SK-N-SH (cell line): ENCODE results near the gene ELF4. TPM values are rescaled to one million over a fixed set of nuclear protein-coding genes. Genes with fewer than 3 reads are reported as not detected.

Experiments
- CTCF ChIA-PET: fragments of 300-600, 350-600 bp; formaldehyde crosslinking; extraction: SDS; loops from one replicate; lab custom pipeline; 2021; lab: Yijun Ruan, JAX
- POLR2A ChIA-PET: fragments of 350-600 bp; sonication (Branson Sonifier 250); formaldehyde crosslinking; extraction: SDS; loops from one replicate; lab custom pipeline; 2020; ENCODE audit warnings: antibody characterized with exemption, inconsistent platforms; lab: Yijun Ruan, JAX
- DNase-seq: peaks from one replicate; pipeline ENCODE4 v3.0.0; 2012
- H2AFZ ChIP-seq: fragments of 200-600 bp; sonication (generic); 2 replicates; pipeline ENCODE4 v1.8.1; 2016; ENCODE audit warnings: antibody characterized with exemption, mild to moderate bottlenecking, low read depth
- H3F3A ChIP-seq: fragments of 200-600 bp; sonication (generic); replicated peaks from 2 replicates; pipeline ENCODE3; 2016; ENCODE audit warnings: antibody characterized with exemption, mild to moderate bottlenecking; ENCODE audit not compliant: insufficient read depth
- H3K27ac ChIP-seq, 2 experiments: fragments of 200-500 bp in 1 of 2; fragments of 200-600 bp in 1 of 2; sonication (Bioruptor generic) in 1 of 2; sonication (generic), shearing (Covaris generic) in 1 of 2; 2 replicates each; pipeline versions ENCODE4 v1.5.1 to v1.6.1; 2014 to 2016; ENCODE audit warnings: low read depth in 2 of 2, inconsistent platforms in 1 of 2, low read length in 1 of 2, mild to moderate bottlenecking in 1 of 2, mixed read lengths in 1 of 2
- H3K27me3 ChIP-seq: fragments of 200-600 bp; sonication (generic), shearing (Covaris generic); 2 replicates; pipeline ENCODE4 v1.6.1; 2016; ENCODE audit warnings: mixed run types; ENCODE audit not compliant: insufficient read depth
- H3K36me3 ChIP-seq, 2 experiments: fragments of 200-500 bp in 1 of 2; fragments of 200-600 bp in 1 of 2; sonication (Bioruptor generic) in 1 of 2; sonication (generic) in 1 of 2; replicated peaks in 1 of 2; 2 replicates each; pipeline versions ENCODE3 to v1.5.1; 2014 to 2016; ENCODE audit warnings: low read length in 1 of 2, mild to moderate bottlenecking in 1 of 2; ENCODE audit not compliant: insufficient read depth in 2 of 2, control insufficient read depth in 1 of 2
- H3K4me1 ChIP-seq, 2 experiments: fragments of 200-500 bp in 1 of 2; fragments of 200-600 bp in 1 of 2; sonication (Bioruptor generic) in 1 of 2; sonication (generic), shearing (Covaris generic) in 1 of 2; 2 replicates each; pipeline versions ENCODE4 v1.5.1 to v1.6.1; 2014 to 2016; ENCODE audit warnings: low read depth in 1 of 2, low read length in 1 of 2, mixed run types in 1 of 2; ENCODE audit not compliant: insufficient read depth in 2 of 2, control insufficient read depth in 1 of 2
- H3K4me2 ChIP-seq: fragments of 200-600 bp; sonication (generic), shearing (Covaris generic); 2 replicates; pipeline ENCODE4 v1.6.1; 2017; ENCODE audit warnings: mixed run types
- H3K4me3 ChIP-seq, 2 experiments: fragments of 200-500 bp in 1 of 2; fragments of 200-600 bp in 1 of 2; sonication (Bioruptor generic) in 1 of 2; sonication (generic), shearing (Covaris generic) in 1 of 2; 2 replicates each; pipeline versions ENCODE4 v1.5.1 to v1.8.1; 2014 to 2016; ENCODE audit warnings: low read depth in 2 of 2, inconsistent platforms in 1 of 2, low read length in 1 of 2, mild to moderate bottlenecking in 1 of 2, mixed read lengths in 1 of 2, moderate library complexity in 1 of 2
- H3K79me2 ChIP-seq: fragments of 200-600 bp; sonication (generic); 2 replicates; pipeline ENCODE4 v1.8.1; 2017; ENCODE audit warnings: mild to moderate bottlenecking; ENCODE audit not compliant: insufficient read depth
- H3K9ac ChIP-seq: fragments of 200-600 bp; sonication (generic); 2 replicates; pipeline ENCODE4 v1.6.1; 2017; ENCODE audit warnings: mixed run types
- H3K9me2 ChIP-seq: fragments of 200-600 bp; sonication (generic); 2 replicates; pipeline ENCODE4 v1.6.1; 2017; ENCODE audit warnings: mixed run types
- H3K9me3 ChIP-seq: fragments of 200-600 bp; sonication (generic); 2 replicates; pipeline ENCODE4 v1.6.1; 2017; ENCODE audit warnings: mixed run types, mild to moderate bottlenecking, moderate library complexity
- H4K20me1 ChIP-seq: fragments of 200-600 bp; sonication (generic); 2 replicates; pipeline ENCODE4 v1.6.1; 2017; ENCODE audit warnings: mild to moderate bottlenecking, mixed run types; ENCODE audit not compliant: insufficient read depth
- EP300 ChIP-seq, 2 experiments: IDR thresholded peaks; 2 replicates each; pipeline versions ENCODE4 v1.4.0 to v1.6.1; 2012; ENCODE audit warnings: borderline replicate concordance in 1 of 2, low read depth in 1 of 2, low read length in 1 of 2
- FOXJ3 ChIP-seq: sonication (generic); formaldehyde crosslinking; IDR thresholded peaks from 2 replicates; pipeline ENCODE4 v1.5.1; 2020; ENCODE audit warnings: mild to moderate bottlenecking, missing genetic modification reagents
- FOXM1 ChIP-seq: IDR thresholded peaks from 2 replicates; pipeline ENCODE4 v1.4.0; 2012; ENCODE audit warnings: low read depth, mild to moderate bottlenecking
- GABPA ChIP-seq: IDR thresholded peaks from 2 replicates; pipeline ENCODE4 v1.4.0; 2012; ENCODE audit warnings: low read depth, mild to moderate bottlenecking
- JUND ChIP-seq: IDR thresholded peaks from 2 replicates; pipeline ENCODE4 v1.4.0; 2012
- MXI1 ChIP-seq: IDR thresholded peaks from 2 replicates; pipeline ENCODE4 v1.6.1; 2012; ENCODE audit warnings: mild to moderate bottlenecking, low read depth, low read length, improper control_type of control experiment
- NRF1 ChIP-seq: IDR thresholded peaks from 2 replicates; pipeline ENCODE4 v1.6.1; 2012; ENCODE audit warnings: low read depth, mild to moderate bottlenecking, low read length
- RCOR1 ChIP-seq: fragments of 150-350 bp; IDR thresholded peaks from 2 replicates; pipeline ENCODE4 v1.6.1; 2017; ENCODE audit warnings: antibody characterized with exemption, low read length
- SMC3 ChIP-seq: IDR thresholded peaks from 2 replicates; pipeline ENCODE4 v1.6.1; 2012; ENCODE audit warnings: low read depth, low read length, improper control_type of control experiment
- TAF1 ChIP-seq: IDR thresholded peaks from 2 replicates; pipeline ENCODE4 v1.6.1; 2012; ENCODE audit warnings: low read depth, mild to moderate bottlenecking, low read length, moderate library complexity, borderline replicate concordance
- TCF12 ChIP-seq: IDR thresholded peaks from 2 replicates; pipeline ENCODE4 v1.4.0; 2012
- WGBS: methylation state at CpG from one replicate; pipeline ENCODE4 v1.1.6; 2017; ENCODE audit warnings: low lambda C conversion rate; 5-methylcytosine and 5-hydroxymethylcytosine counted together
- polyA plus RNA-seq, 3 experiments: library from polyadenylated mRNA; depleted of rRNA; stranded (reverse); fragments of >200 nt; gene quantifications; 2 replicates each; pipeline ENCODE4 v1.2.3, GENCODE V29; 2012
- TF ChIP-seq, protein P1 (sequence below): IDR thresholded peaks from 2 replicates; pipeline ENCODE4 v1.4.0; 2012; ENCODE audit warnings: low read depth, borderline replicate concordance
- TF ChIP-seq, protein P2 (sequence below): fragments of 150-350 bp; IDR thresholded peaks from 2 replicates; pipeline ENCODE4 v1.6.1; 2017; ENCODE audit warnings: antibody characterized with exemption, low read length, low read depth, borderline replicate concordance
- TF ChIP-seq, protein P3 (sequence below): fragments of 200-600 bp; sonication (generic); IDR thresholded peaks from 2 replicates; pipeline ENCODE4 v1.6.1; 2017; ENCODE audit warnings: antibody characterized with exemption, mild to moderate bottlenecking, moderate library complexity
- TF ChIP-seq, protein P4 (sequence below): IDR thresholded peaks from 2 replicates; pipeline ENCODE4; 2012
- TF ChIP-seq, protein P5 (sequence below): fragments of 150-350 bp; IDR thresholded peaks from 2 replicates; pipeline ENCODE4 v1.6.1; 2016; ENCODE audit warnings: mild to moderate bottlenecking, low read depth, low read length
- TF ChIP-seq, protein P6 (sequence below): IDR thresholded peaks from 2 replicates; pipeline ENCODE4 v1.4.0; 2012; ENCODE audit warnings: low read depth

Gene ELF4
- polyA plus RNA-seq, 1 of the 3 experiments (the other 2 are of a cell fraction): 9.6 TPM

DNA sequence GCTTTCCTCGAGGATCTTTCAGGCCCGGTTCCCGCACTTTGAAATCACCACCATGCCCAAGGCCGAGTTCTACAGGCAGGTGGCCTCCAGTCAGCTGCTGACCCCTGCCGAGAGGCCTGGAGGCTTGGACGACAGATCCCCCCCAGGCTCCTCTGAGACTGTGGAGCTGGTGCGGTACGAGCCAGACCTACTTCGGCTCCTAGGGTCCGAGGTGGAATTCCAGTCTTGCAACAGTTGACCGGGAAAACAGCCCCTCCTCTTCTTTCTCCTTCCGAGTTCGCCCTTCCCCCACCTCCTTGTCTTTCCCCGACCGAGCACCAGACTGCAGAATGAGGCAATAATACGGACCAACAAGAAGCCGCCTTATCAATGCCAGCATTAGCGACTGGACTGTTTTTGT, 54.4 kb downstream of the ELF4 start:
- 62% methylated on average over 12 of the region's 18 CpGs for WGBS
- Histone ChIP-seq H3F3A (peaks cover 11% of the 10 kb centered on the region), H4K20me1 (no peaks in the 10 kb centered on the region), H3K9ac (no peak overlapping the region), H3K9me2 (no peaks in the 10 kb centered on the region), H3K4me1 (peaks cover 0 to 3% of the 10 kb centered on the region in 2 experiments; a peak in 1 of 4 replicates), H2AFZ (no peak overlapping the region), H3K36me3 (peaks cover 10 to 20% of the 10 kb centered on the region in 2 experiments), H3K9me3 (no peaks in the 10 kb centered on the region), H3K27ac (no peak overlapping the region), H3K79me2 (no peaks in the 10 kb centered on the region), H3K4me2 (no peak overlapping the region), H3K27me3 (peaks cover 6% of the 10 kb centered on the region; the same call in 1 of the 2 replicates), H3K4me3 (no peak overlapping the region)
- no peak for DNase-seq
- ChIA-PET POLR2A (no interaction called here), CTCF (interaction anchor here (0.7 kb wide), 1 partner anchor 130 kb away, joined by 3 read pairs; no protein-coding TSS in a partner anchor)
- TF ChIP-seq GABPA: no peak
- no peak for TF ChIP-seq TCF12
- TF ChIP-seq, protein P1, sequence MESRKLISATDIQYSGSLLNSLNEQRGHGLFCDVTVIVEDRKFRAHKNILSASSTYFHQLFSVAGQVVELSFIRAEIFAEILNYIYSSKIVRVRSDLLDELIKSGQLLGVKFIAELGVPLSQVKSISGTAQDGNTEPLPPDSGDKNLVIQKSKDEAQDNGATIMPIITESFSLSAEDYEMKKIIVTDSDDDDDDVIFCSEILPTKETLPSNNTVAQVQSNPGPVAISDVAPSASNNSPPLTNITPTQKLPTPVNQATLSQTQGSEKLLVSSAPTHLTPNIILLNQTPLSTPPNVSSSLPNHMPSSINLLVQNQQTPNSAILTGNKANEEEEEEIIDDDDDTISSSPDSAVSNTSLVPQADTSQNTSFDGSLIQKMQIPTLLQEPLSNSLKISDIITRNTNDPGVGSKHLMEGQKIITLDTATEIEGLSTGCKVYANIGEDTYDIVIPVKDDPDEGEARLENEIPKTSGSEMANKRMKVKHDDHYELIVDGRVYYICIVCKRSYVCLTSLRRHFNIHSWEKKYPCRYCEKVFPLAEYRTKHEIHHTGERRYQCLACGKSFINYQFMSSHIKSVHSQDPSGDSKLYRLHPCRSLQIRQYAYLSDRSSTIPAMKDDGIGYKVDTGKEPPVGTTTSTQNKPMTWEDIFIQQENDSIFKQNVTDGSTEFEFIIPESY: no peak
- TF ChIP-seq, protein P2, sequence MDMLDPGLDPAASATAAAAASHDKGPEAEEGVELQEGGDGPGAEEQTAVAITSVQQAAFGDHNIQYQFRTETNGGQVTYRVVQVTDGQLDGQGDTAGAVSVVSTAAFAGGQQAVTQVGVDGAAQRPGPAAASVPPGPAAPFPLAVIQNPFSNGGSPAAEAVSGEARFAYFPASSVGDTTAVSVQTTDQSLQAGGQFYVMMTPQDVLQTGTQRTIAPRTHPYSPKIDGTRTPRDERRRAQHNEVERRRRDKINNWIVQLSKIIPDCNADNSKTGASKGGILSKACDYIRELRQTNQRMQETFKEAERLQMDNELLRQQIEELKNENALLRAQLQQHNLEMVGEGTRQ: no peak
- no peak for TF ChIP-seq JUND
- no peak for TF ChIP-seq FOXJ3 (CRISPR knock-in tag)
- no peak for TF ChIP-seq SMC3
- TF ChIP-seq, protein P3, sequence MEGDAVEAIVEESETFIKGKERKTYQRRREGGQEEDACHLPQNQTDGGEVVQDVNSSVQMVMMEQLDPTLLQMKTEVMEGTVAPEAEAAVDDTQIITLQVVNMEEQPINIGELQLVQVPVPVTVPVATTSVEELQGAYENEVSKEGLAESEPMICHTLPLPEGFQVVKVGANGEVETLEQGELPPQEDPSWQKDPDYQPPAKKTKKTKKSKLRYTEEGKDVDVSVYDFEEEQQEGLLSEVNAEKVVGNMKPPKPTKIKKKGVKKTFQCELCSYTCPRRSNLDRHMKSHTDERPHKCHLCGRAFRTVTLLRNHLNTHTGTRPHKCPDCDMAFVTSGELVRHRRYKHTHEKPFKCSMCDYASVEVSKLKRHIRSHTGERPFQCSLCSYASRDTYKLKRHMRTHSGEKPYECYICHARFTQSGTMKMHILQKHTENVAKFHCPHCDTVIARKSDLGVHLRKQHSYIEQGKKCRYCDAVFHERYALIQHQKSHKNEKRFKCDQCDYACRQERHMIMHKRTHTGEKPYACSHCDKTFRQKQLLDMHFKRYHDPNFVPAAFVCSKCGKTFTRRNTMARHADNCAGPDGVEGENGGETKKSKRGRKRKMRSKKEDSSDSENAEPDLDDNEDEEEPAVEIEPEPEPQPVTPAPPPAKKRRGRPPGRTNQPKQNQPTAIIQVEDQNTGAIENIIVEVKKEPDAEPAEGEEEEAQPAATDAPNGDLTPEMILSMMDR: no peak
- TF ChIP-seq, protein P4, sequence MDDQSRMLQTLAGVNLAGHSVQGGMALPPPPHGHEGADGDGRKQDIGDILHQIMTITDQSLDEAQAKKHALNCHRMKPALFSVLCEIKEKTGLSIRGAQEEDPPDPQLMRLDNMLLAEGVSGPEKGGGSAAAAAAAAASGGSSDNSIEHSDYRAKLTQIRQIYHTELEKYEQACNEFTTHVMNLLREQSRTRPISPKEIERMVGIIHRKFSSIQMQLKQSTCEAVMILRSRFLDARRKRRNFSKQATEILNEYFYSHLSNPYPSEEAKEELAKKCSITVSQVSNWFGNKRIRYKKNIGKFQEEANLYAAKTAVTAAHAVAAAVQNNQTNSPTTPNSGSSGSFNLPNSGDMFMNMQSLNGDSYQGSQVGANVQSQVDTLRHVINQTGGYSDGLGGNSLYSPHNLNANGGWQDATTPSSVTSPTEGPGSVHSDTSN: no peak
- no peak for TF ChIP-seq RCOR1
- TF ChIP-seq MXI1: no peak
- TF ChIP-seq, protein P5, sequence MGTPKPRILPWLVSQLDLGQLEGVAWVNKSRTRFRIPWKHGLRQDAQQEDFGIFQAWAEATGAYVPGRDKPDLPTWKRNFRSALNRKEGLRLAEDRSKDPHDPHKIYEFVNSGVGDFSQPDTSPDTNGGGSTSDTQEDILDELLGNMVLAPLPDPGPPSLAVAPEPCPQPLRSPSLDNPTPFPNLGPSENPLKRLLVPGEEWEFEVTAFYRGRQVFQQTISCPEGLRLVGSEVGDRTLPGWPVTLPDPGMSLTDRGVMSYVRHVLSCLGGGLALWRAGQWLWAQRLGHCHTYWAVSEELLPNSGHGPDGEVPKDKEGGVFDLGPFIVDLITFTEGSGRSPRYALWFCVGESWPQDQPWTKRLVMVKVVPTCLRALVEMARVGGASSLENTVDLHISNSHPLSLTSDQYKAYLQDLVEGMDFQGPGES: no peak
- no peak for TF ChIP-seq FOXM1
- no peak for TF ChIP-seq NRF1
- TF ChIP-seq TAF1: no peak
- no peak for TF ChIP-seq EP300 (IDR thresholded peaks at IDR 0.05; ENCODE audit: borderline replicate concordance in 1 of 2, low read depth in 1 of 2, low read length in 1 of 2)
- TF ChIP-seq, protein P6, sequence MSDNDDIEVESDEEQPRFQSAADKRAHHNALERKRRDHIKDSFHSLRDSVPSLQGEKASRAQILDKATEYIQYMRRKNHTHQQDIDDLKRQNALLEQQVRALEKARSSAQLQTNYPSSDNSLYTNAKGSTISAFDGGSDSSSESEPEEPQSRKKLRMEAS: no peak
